Nephron progenitor cell (in vitro differentiated cells): ENCODE measurements around the gene CXCL8.

Experiments
- DNase-seq: peaks from one replicate; pipeline ENCODE4 v3.0.0; 2021
- H3K27ac Mint-ChIP-seq: 2 replicates; pipeline ENCODE4 v1.8.0; 2021; ENCODE audit warnings: mild to moderate bottlenecking, moderate library complexity, mixed read lengths
- H3K27me3 Mint-ChIP-seq: 2 replicates; pipeline ENCODE4 v1.8.0; 2021; ENCODE audit warnings: mild to moderate bottlenecking, low read depth, mixed read lengths; ENCODE audit not compliant: poor library complexity
- H3K36me3 Mint-ChIP-seq: 2 replicates; pipeline ENCODE4 v1.8.0; 2021; ENCODE audit warnings: low read depth, mixed read lengths
- H3K4me1 Mint-ChIP-seq: 2 replicates; pipeline ENCODE4 v1.8.0; 2021; ENCODE audit warnings: mixed read lengths
- H3K4me3 Mint-ChIP-seq: 2 replicates; pipeline ENCODE4 v1.8.0; 2021; ENCODE audit warnings: mild to moderate bottlenecking, moderate library complexity, mixed read lengths
- H3K9me3 Mint-ChIP-seq: 2 replicates; pipeline ENCODE4 v1.8.0; 2021; ENCODE audit warnings: mild to moderate bottlenecking, moderate library complexity, mixed read lengths
- TF ChIP-seq, protein P1 (sequence below): fragments of 200-600 bp; sonication (generic); IDR thresholded peaks from 2 replicates; pipeline ENCODE4 v1.5.0; 2021; ENCODE audit warnings: antibody characterized with exemption

CXCL8 gene

DNA sequence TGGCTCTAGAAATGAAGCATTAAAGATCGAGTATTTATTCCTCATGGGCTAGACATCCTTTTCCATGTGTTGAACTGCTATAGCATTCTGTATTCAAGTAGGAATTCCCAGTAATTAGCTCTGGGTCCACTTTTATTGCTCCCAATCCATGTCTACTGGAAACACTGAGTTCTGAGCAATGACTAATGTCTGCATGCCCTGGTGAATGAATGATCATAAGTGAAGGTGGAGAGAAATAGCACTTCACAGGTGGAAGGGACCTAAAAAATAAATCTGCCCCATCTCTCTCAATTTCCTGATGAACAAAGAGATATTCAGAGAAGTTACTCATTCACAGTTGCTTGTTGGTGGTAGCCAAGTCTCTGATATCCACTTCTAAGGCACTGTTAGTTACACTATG, 34.6 kb upstream of the CXCL8 start:
- no peaks in the 10 kb centered on the region for H3K36me3 Mint-ChIP-seq
- TF ChIP-seq, protein P1, sequence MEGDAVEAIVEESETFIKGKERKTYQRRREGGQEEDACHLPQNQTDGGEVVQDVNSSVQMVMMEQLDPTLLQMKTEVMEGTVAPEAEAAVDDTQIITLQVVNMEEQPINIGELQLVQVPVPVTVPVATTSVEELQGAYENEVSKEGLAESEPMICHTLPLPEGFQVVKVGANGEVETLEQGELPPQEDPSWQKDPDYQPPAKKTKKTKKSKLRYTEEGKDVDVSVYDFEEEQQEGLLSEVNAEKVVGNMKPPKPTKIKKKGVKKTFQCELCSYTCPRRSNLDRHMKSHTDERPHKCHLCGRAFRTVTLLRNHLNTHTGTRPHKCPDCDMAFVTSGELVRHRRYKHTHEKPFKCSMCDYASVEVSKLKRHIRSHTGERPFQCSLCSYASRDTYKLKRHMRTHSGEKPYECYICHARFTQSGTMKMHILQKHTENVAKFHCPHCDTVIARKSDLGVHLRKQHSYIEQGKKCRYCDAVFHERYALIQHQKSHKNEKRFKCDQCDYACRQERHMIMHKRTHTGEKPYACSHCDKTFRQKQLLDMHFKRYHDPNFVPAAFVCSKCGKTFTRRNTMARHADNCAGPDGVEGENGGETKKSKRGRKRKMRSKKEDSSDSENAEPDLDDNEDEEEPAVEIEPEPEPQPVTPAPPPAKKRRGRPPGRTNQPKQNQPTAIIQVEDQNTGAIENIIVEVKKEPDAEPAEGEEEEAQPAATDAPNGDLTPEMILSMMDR, result no peak
- no peak overlapping the region for H3K27ac Mint-ChIP-seq
- no peaks in the 10 kb centered on the region for H3K9me3 Mint-ChIP-seq
- H3K27me3 Mint-ChIP-seq, result no peaks in the 10 kb centered on the region
- DNase-seq, result no peak
- H3K4me3 Mint-ChIP-seq, result no peak overlapping the region
- peaks cover 4% of the 10 kb centered on the region for H3K4me1 Mint-ChIP-seq

DNA sequence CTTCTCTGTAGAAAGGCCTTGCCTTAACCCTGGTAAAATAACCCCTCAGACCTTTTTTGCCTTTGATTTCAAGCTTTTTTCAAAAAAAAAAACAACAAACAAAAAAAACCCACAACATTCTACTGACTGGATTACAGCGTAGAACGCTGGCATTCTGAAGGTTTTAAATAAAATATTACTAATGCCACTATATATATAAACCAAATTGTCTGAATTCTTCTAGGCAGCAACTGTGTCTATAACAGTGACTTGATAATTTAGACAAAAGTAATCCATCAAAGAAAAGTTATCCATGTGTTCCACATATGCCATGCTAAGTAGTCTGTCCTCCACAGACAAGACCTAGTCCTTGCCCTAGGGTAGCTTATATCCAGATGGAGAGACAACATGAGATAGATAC, 33.6 kb upstream of the CXCL8 start:
- no peak for DNase-seq
- no peak overlapping the region for H3K27ac Mint-ChIP-seq
- no peaks in the 10 kb centered on the region for H3K27me3 Mint-ChIP-seq
- no peaks in the 10 kb centered on the region for H3K36me3 Mint-ChIP-seq
- no peaks in the 10 kb centered on the region for H3K9me3 Mint-ChIP-seq
- H3K4me3 Mint-ChIP-seq, result no peak overlapping the region
- peaks cover 4% of the 10 kb centered on the region for H3K4me1 Mint-ChIP-seq
- TF ChIP-seq, protein P1, result no peak

DNA sequence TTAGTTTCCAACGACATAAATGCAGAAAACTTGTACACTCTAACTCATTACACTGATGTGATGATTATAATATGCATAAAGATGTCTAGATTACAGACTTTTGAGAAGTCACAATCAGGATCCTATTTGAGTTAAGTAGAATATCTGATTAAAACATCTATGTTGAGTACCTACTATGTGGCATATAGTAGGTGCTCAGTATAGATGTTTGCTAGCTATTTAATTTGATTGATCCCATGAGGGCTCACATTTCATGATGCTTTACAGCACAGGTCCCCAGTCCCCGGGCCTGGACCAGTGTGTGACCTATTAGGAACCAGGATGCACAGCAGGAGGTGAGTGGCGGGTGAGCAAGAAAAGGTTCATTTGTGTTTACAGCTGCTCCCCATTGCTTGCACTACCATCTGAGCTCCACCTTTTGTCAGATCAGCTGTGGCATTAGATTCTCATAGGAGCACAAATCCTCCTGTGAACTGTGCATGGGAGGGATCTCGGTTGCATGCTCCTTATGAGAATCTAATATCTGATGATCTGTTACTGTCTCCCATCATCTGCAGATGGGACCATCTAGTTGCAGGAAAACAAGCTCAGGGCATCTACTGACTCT, 33.0 kb upstream of the CXCL8 start:
- Mint-ChIP-seq H3K9me3 (no peaks in the 10 kb centered on the region), H3K4me1 (peaks cover 4% of the 10 kb centered on the region), H3K4me3 (no peak overlapping the region), H3K27me3 (no peaks in the 10 kb centered on the region), H3K36me3 (no peaks in the 10 kb centered on the region), H3K27ac (no peak overlapping the region)
- TF ChIP-seq, protein P1, result no peak
- DNase-seq, result no peak

DNA sequence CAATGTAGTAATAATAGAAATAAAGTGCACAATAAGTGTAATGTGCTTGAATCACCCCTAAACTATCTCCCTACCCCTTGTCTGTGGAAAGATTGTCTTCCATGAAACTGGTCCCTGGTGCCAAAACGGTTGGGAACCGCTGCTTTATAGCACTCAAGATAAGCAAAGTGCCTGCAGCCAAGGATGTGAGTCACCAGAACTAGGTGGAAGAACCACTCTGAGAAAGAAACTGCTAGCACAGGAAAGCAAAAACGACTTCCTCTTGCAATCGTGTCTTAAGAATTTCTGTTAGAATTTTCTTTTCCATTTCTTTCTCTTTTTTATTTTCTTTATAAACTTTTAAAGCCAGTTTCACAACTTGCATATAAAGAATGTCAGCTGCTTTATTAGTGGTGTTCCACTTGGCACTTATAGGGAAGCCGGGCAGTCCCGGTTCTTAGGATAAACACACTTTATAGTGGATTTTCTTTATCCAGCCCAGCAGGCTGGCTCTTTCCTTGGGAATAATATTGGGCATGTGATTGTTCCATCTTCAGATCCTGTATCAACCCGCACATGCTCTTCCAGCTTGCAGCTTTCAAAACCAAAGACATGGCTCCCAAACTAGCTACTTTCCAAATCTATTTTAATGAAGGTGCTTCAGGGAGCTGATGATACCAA, 32.3 kb upstream of the CXCL8 start:
- H3K9me3 Mint-ChIP-seq, result no peaks in the 10 kb centered on the region
- H3K4me3 Mint-ChIP-seq, result no peak overlapping the region
- TF ChIP-seq, protein P1, result no peak
- no peak overlapping the region for H3K27ac Mint-ChIP-seq
- no peak for DNase-seq
- no peaks in the 10 kb centered on the region for H3K27me3 Mint-ChIP-seq
- H3K36me3 Mint-ChIP-seq, result no peaks in the 10 kb centered on the region
- H3K4me1 Mint-ChIP-seq, result no peaks in the 10 kb centered on the region

GRCh38 chr4:73709451-73710033, 30.8 kb upstream of the CXCL8 start:
- no peaks in the 10 kb centered on the region for H3K36me3 Mint-ChIP-seq
- H3K27ac Mint-ChIP-seq, result no peak overlapping the region
- TF ChIP-seq, protein P1, result no peak
- no peaks in the 10 kb centered on the region for H3K9me3 Mint-ChIP-seq
- H3K4me1 Mint-ChIP-seq, result no peaks in the 10 kb centered on the region
- DNase-seq, result no peak
- H3K4me3 Mint-ChIP-seq, result no peak overlapping the region
- no peaks in the 10 kb centered on the region for H3K27me3 Mint-ChIP-seq
